ENCODE data around the gene MAEA.

DNA sequence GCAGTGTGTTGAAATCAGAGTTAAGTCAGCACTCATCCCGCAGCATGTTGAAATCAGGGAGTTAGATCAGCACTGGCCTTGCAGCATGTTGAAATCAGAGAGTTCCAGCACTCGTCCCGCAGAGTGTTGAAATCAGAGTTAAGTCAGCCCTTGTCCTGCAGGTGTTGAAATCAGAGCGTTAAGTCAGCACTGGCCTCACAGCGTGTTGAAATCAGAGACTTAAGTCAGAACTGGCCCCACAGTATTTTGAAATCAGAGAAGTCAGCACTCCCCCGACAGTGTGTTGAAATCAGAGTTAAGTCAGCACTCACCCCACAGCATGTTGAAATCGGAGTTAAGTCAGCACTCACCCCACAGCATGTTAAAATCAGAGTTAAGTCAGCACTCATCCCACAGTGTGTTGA lies 46.4 kb downstream of the MAEA start:
- TF ChIP-seq, protein P1, sequence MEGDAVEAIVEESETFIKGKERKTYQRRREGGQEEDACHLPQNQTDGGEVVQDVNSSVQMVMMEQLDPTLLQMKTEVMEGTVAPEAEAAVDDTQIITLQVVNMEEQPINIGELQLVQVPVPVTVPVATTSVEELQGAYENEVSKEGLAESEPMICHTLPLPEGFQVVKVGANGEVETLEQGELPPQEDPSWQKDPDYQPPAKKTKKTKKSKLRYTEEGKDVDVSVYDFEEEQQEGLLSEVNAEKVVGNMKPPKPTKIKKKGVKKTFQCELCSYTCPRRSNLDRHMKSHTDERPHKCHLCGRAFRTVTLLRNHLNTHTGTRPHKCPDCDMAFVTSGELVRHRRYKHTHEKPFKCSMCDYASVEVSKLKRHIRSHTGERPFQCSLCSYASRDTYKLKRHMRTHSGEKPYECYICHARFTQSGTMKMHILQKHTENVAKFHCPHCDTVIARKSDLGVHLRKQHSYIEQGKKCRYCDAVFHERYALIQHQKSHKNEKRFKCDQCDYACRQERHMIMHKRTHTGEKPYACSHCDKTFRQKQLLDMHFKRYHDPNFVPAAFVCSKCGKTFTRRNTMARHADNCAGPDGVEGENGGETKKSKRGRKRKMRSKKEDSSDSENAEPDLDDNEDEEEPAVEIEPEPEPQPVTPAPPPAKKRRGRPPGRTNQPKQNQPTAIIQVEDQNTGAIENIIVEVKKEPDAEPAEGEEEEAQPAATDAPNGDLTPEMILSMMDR (conservative IDR thresholded peaks at IDR 0.05): no peak
- no peak for TF ChIP-seq ZFX (IDR thresholded peaks at IDR 0.05)

All from C4-2B (cell line).